ENCODE measurements around the gene BEAN1.
"Not testable (repeated sequence)": the region's sequence is repeated elsewhere in the genome, so short reads cannot be mapped to it uniquely, and the experiment has no call there.

The BEAN1 gene

DNA sequence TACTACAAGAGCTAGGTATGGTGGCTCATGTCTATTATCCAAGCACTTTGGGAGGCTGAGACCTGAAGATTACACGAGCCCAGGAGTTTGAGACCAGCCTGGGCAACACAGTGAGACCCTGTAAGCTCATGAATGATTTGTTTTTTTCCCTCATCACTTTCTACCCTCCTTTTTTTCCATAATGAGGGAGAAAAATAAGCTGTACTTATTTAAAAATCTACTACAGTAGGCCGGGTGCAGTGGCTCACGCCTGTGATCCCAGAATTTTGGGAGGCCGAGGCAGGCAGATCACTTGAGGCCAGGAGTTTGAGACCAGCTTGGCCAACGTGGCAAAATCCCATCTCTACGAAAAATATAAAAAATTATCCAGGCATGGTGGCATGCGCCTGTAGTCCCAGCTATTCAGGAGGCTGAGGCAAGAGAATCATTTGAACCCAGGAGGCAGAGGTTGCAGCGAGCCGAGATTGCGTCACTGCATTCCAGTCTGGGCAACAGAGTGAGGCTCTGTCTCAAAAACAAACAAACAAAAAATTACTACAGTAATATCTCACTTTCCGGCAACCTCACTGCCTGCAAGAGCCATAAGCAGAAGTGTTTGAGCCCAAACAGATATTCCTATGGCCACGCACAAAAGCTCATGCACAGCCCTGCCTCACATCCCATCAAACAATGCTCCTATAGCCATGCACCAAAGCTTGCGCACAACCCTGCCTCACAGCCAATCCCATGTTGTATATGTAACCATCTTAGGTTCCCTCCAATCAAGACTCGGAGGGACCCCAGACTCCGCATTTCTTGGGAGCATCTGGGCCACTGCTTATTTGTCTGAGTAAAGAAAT, 85.4 kb downstream of the BEAN1 start:
- TF ChIP-seq, protein P1, sequence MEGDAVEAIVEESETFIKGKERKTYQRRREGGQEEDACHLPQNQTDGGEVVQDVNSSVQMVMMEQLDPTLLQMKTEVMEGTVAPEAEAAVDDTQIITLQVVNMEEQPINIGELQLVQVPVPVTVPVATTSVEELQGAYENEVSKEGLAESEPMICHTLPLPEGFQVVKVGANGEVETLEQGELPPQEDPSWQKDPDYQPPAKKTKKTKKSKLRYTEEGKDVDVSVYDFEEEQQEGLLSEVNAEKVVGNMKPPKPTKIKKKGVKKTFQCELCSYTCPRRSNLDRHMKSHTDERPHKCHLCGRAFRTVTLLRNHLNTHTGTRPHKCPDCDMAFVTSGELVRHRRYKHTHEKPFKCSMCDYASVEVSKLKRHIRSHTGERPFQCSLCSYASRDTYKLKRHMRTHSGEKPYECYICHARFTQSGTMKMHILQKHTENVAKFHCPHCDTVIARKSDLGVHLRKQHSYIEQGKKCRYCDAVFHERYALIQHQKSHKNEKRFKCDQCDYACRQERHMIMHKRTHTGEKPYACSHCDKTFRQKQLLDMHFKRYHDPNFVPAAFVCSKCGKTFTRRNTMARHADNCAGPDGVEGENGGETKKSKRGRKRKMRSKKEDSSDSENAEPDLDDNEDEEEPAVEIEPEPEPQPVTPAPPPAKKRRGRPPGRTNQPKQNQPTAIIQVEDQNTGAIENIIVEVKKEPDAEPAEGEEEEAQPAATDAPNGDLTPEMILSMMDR (IDR thresholded peaks at IDR 0.05; ENCODE audit: low read depth, low read length) = no peak
- peak; percentile 64 to 79 for DNase-seq (ENCODE audit: low read depth in 2 of 2)
- H3K4me3 ChIP-seq (replicated peaks in 1 of 2; ENCODE audit: low read depth in 2 of 2, low read length in 2 of 2) = no peak overlapping the region

DNA sequence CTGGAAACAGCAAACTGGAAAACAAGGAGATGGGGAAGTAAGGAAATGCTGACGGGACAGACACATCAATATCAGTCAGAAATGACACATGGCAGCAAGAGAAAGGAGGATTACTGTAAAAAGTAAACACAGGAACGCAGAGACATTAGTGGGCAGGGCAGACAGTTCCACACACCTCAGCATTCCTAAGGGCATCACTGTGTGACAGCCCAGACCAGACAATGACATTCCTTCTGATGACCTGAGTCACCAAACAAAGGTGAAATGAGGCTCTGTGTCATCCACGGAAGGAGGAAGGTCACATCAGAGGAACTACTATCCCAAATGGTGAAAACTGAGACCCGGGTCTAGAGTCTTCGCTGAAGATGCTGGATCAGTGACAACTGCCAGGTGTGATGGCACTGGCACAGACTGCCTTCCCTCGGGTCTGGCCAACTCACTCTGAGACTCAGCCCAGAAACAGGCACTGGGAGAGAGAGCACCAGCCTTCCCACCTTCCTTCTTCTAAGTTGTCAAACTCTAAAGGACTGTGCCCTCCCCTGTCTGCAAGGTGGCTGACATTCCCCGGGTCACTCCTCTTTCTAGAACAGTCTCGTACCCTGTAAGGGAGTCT, 86.1 kb downstream of the BEAN1 start:
- TF ChIP-seq, protein P1 (IDR thresholded peaks at IDR 0.05; ENCODE audit: low read depth, low read length) = no peak
- DNase-seq (ENCODE audit: low read depth in 2 of 2) = no peak
- no peak overlapping the region for H3K4me3 ChIP-seq (replicated peaks in 1 of 2; ENCODE audit: low read depth in 2 of 2, low read length in 2 of 2)

DNA sequence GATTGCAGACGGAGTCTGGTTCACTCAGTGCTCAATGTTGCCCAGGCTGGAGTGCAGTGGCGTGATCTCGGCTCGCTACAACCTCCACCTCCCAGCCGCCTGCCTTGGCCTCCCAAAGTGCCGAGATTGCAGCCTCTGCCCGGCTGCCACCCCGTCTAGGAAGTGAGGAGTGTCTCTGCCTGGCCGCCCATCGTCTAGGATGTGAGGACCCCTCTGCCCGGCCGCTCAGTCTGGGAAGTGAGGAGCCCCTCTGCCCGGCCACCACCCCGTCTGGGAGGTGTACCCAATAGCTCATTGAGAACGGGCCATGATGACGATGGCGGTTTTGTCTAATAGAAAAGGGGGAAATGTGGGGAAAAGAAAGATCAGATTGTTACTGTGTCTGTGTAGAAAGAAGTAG, 87.3 kb downstream of the BEAN1 start:
- DNase-seq (ENCODE audit: low read depth in 2 of 2) = not testable (repeated sequence)

DNA sequence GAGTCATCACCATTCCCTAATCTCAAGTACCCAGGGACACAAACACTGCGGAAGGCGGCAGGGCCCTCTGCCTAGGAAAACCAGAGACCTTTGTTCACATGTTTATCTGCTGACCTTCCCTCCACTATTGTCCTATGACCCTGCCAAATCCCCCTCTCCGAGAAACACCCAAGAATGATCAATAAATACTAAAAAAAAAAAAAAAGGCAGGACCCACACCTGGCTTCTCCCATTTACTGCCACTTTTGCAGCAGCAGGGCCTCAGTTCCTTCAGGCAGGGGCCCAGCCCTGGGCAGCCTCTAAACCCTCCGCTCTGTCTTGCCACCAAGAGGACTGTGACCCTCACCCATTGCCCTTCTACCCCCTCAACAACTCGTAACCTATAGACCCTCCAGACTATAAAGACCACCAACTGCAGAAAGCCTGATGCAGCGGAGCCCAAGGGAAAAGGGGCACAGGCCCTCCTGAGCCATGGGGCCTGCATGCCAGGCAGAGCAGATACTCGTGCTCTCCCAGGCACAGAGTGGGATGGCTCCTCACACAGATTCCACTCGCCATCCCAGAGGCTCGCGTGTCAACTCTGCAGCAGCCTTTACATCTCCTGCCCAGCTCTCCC, 88.0 kb downstream of the BEAN1 start:
- not testable (repeated sequence) for H3K4me3 ChIP-seq (replicated peaks in 1 of 2; ENCODE audit: low read depth in 2 of 2, low read length in 2 of 2); DNase-seq (ENCODE audit: low read depth in 2 of 2)

More for the DNA sequence above, 87.3 kb downstream of the BEAN1 start:
- not testable (repeated sequence) for H3K4me3 ChIP-seq (replicated peaks in 1 of 2; ENCODE audit: low read depth in 2 of 2, low read length in 2 of 2)

DNA sequence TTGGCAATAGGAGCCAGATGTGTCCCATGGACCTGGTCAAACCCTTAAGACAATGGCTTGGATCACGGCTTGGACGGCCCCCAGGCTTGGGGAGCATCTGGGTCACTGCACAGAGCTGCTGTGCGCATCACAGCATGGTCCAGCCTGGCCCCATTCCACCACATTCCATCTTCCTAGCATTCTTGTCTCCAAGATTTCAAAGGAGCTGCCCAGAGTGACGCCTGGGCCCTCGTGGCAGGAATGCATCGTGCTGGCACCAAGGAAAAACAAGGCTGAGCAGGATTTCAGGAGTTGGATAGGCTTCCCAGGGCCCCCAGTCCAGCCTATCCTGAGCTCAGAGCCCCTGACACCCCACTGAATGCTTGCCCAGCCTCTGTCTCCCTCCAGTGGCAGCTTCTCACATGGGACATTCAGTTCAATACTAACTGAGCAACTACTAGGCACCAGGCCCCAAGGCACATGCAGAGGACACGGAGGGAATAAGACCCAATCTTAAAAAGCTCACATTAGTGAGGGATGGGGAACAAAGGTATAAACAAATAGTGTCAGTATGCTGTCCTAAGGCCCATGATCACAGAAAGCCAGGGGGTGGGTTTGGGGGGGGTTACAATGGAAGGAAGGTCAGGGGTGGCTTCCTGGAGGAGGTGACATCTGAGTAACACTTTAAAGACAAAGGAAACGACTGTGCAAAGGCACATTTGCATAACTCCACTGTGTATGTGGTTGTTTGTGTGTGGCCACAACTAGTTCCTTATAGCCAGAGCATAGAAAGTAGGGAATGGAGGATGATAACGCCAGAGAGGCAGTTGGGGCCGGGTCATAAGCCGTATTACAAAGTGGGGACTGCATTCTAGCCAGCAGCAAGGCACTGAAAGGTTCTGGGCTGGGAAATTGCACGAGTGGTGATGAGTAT, 88.8 kb downstream of the BEAN1 start:
- peak; percentile 66 to 88 for DNase-seq (ENCODE audit: low read depth in 2 of 2)
- TF ChIP-seq, protein P1 (IDR thresholded peaks at IDR 0.05; ENCODE audit: low read depth, low read length) = peak; percentile 63
- no peak overlapping the region for H3K4me3 ChIP-seq (replicated peaks in 1 of 2; ENCODE audit: low read depth in 2 of 2, low read length in 2 of 2)

DNA sequence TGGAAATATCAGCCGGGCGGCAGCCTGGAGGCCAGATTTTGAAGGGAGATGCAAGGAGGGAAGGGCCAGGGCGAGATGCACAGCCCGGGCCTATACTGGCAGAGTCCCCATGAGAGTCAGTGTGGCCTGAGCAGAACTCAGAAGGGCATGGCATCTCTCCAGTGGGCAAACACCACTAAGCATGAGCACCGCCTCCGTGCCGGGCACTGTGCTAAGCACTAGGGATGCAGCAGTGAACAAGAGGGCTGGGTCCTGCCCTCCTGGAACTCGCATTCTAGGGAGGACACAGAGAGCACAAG, 89.4 kb downstream of the BEAN1 start:
- TF ChIP-seq, protein P1 (IDR thresholded peaks at IDR 0.05; ENCODE audit: low read depth, low read length) = no peak

DNA sequence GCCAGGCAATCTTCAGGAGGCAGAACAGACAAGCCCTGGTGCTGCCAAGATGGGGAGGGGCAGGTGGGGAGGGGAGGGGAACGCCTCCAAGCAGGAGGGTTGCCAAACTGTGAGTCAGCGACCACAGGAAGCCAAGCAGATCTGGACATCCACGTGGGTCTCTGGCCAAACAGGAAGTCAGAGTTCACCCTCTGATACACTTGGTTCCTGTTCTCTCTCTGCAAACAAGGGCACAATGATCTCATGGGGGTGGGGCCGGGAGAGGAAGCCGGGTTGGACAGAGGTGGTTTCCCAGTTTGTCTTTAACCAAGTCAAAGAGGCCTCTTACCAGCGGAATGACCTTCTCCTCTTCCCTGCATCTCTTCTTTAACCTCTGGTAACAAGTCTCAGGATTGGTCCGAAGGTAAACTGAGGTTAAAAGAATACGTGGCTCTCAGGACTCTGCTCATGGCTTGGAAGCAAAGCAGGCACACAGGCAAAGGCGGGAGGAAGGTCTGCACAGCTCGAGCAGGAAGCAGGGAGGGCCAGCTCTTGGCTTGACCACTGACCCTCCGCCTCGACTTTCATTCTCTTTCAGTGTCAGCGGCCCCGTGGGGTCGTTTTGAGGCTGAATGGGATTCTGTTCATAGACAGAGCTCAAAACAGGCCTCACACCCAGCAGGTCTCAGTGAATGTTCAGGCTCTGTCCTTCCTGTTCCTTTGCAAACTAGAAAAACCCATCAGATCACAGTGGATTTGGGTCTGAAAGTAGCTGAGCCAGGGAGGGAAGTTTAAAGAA, 89.9 kb downstream of the BEAN1 start:
- TF ChIP-seq, protein P1 (IDR thresholded peaks at IDR 0.05; ENCODE audit: low read depth, low read length) = no peak
- DNase-seq (ENCODE audit: low read depth in 2 of 2) = peak; percentile 99
- peak overlapping the region in 1 of 2 donors; percentile 24 for H3K4me3 ChIP-seq (replicated peaks in 1 of 2; ENCODE audit: low read depth in 2 of 2, low read length in 2 of 2)

More for the DNA sequence above, 89.4 kb downstream of the BEAN1 start:
- no peak for DNase-seq (ENCODE audit: low read depth in 2 of 2)
- peak overlapping the region in 1 of 2 donors; percentile 10 for H3K4me3 ChIP-seq (replicated peaks in 1 of 2; ENCODE audit: low read depth in 2 of 2, low read length in 2 of 2)

Measured in cardiac fibroblast (primary cell).